ENCODE measurements around the gene IL4. TPM values are rescaled to one million over a fixed set of nuclear protein-coding genes. Genes with fewer than 3 reads are reported as not detected.

IL4 gene
- total and polyA plus RNA-seq, 9 of the 15 experiments (the other 6 are each of a cell fraction or from before 2014, with no cell fraction given) = 0.22 to 0.62 TPM; not detected in 7

DNA sequence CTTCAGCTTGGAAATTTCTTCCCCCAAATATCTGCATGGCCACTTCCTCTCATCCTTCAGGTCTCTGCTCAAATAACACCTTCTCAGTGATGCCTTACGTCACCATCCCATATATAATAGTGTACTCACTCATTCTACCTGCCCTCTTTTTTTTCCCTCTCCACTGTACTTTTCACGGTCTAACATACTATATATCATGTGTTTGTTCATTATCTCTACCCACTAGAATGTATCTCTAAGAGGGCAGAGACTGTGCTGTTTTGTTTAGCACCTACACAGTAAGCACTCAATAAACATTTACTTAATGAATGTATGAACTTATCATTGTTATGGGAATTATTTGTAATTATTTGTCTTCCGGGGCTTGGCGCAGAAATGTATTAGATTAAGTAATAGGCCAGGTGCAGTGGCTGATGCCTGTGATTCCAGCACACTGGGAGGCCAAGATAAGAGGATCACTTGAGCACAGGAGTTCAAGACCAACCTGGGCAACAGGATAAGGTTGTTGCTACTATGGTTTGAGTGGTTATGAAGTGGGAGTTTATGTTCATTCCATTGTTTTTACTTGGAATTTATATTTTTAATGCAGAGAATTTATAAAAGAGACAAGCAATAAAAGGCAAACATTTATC, 21.8 kb upstream of the IL4 start (continued):
- TF ChIP-seq, protein P1, sequence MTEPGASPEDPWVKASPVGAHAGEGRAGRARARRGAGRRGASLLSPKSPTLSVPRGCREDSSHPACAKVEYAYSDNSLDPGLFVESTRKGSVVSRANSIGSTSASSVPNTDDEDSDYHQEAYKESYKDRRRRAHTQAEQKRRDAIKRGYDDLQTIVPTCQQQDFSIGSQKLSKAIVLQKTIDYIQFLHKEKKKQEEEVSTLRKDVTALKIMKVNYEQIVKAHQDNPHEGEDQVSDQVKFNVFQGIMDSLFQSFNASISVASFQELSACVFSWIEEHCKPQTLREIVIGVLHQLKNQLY (CRISPR knock-in tag; conservative IDR thresholded peaks at IDR 0.05) = no peak
- TF ChIP-seq KLF10 (CRISPR knock-in tag; IDR thresholded peaks at IDR 0.05) (no peak), CEBPG (CRISPR knock-in tag; IDR thresholded peaks at IDR 0.05) (no peak), CEBPG (tag; conservative IDR thresholded peaks at IDR 0.05 in 1 of 2, IDR thresholded peaks at IDR 0.05 in 1 of 2) (no peak), HMGN3 (IDR thresholded peaks at IDR 0.05; ENCODE audit: borderline replicate concordance, extremely low read depth, insufficient read length, low read depth, low read length) (peak; percentile 42), SAFB (IDR thresholded peaks at IDR 0.05; ENCODE audit: borderline replicate concordance, low read depth, low read length) (no peak), NUFIP1 (IDR thresholded peaks at IDR 0.05; ENCODE audit: partially characterized antibody) (no peak), SLC30A9 (CRISPR knock-in tag; IDR thresholded peaks at IDR 0.05) (no peak), E2F3 (CRISPR knock-in tag; IDR thresholded peaks at IDR 0.05) (no peak), PHTF2 (CRISPR knock-in tag; IDR thresholded peaks at IDR 0.05) (no peak), MTF1 (CRISPR knock-in tag; IDR thresholded peaks at IDR 0.05; ENCODE audit: borderline replicate concordance) (no peak), SMAD2 (IDR thresholded peaks at IDR 0.05; ENCODE audit: low read depth, low read length) (no peak), NCOR1 (IDR thresholded peaks at IDR 0.05) (peak; percentile 99), ARID1B (IDR thresholded peaks at IDR 0.05) (peak; percentile 99), PCBP1 (IDR thresholded peaks at IDR 0.05; ENCODE audit: low read depth, low read length, poor library complexity, severe bottlenecking) (no peak), NR3C1 (CRISPR knock-in tag; IDR thresholded peaks at IDR 0.05) (no peak), TAF7 (tag; IDR thresholded peaks at IDR 0.05) (no peak), ZNF398 (CRISPR knock-in tag; IDR thresholded peaks at IDR 0.05) (no peak)
- TF ChIP-seq, protein P2, sequence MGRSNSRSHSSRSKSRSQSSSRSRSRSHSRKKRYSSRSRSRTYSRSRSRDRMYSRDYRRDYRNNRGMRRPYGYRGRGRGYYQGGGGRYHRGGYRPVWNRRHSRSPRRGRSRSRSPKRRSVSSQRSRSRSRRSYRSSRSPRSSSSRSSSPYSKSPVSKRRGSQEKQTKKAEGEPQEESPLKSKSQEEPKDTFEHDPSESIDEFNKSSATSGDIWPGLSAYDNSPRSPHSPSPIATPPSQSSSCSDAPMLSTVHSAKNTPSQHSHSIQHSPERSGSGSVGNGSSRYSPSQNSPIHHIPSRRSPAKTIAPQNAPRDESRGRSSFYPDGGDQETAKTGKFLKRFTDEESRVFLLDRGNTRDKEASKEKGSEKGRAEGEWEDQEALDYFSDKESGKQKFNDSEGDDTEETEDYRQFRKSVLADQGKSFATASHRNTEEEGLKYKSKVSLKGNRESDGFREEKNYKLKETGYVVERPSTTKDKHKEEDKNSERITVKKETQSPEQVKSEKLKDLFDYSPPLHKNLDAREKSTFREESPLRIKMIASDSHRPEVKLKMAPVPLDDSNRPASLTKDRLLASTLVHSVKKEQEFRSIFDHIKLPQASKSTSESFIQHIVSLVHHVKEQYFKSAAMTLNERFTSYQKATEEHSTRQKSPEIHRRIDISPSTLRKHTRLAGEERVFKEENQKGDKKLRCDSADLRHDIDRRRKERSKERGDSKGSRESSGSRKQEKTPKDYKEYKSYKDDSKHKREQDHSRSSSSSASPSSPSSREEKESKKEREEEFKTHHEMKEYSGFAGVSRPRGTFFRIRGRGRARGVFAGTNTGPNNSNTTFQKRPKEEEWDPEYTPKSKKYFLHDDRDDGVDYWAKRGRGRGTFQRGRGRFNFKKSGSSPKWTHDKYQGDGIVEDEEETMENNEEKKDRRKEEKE (IDR thresholded peaks at IDR 0.05; ENCODE audit: borderline replicate concordance in 1 of 2, control insufficient read depth in 1 of 2, low read depth in 2 of 2, low read length in 1 of 2) = 0 out of 4 replicates have a peak, but pooled peaks of 1 of the 2 experiments have one; percentile 56
- TF ChIP-seq, protein P3, sequence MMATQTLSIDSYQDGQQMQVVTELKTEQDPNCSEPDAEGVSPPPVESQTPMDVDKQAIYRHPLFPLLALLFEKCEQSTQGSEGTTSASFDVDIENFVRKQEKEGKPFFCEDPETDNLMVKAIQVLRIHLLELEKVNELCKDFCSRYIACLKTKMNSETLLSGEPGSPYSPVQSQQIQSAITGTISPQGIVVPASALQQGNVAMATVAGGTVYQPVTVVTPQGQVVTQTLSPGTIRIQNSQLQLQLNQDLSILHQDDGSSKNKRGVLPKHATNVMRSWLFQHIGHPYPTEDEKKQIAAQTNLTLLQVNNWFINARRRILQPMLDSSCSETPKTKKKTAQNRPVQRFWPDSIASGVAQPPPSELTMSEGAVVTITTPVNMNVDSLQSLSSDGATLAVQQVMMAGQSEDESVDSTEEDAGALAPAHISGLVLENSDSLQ (IDR thresholded peaks at IDR 0.05) = peak; percentile 14; the same call in 1 of the 2 replicates
- TF ChIP-seq, protein P4, sequence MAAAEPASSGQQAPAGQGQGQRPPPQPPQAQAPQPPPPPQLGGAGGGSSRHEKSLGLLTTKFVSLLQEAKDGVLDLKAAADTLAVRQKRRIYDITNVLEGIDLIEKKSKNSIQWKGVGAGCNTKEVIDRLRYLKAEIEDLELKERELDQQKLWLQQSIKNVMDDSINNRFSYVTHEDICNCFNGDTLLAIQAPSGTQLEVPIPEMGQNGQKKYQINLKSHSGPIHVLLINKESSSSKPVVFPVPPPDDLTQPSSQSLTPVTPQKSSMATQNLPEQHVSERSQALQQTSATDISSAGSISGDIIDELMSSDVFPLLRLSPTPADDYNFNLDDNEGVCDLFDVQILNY (CRISPR knock-in tag; IDR thresholded peaks at IDR 0.05) = no peak

Data from K562 (cell line).